K562 (cell line): ENCODE measurements around the gene RGL4. TPM values are rescaled to one million over a fixed set of nuclear protein-coding genes. Genes with fewer than 3 reads are reported as not detected.

Source experiments
- ATAC-seq: fragments of 200-7000 bp; cut with Tn5 transposase; 3 replicates; pipeline ENCODE4 v1.9.1; 2020; ENCODE audit warnings: moderate library complexity
- BruUV-seq: library from RNA; stranded (reverse); fragments of 400-500 nt; replicated peaks from 2 replicates; lab custom pipeline; 2021; lab: Mats Ljungman, UMichigan
- CTCF ChIA-PET: fragments of 300-600 bp; formaldehyde crosslinking; extraction: SDS; loops from one replicate; lab custom pipeline; 2021; ENCODE audit warnings: low intra/inter-chr PET ratio; lab: Yijun Ruan, JAX
- POLR2A ChIA-PET: fragments of 300-600, 350-650 bp; sonication (Branson Sonifier 250); formaldehyde crosslinking; extraction: SDS; loops from one replicate; lab custom pipeline; 2021; ENCODE audit warnings: antibody characterized with exemption, inconsistent platforms; lab: Yijun Ruan, JAX
- DNase-seq, 4 experiments: peaks; one replicate each; pipeline versions ENCODE4 v3.0.0 to v3.0.0-alpha.2; 2011 to 2018; ENCODE audit warnings: low spot score in 3 of 4, mixed read lengths in 3 of 4; ENCODE audit errors: extremely low read depth in 1 of 4
- FAIRE-seq: peaks from 2 replicates; lab custom pipeline; 2011; peaks lifted over from hg19 to GRCh38; lab: Jason Lieb, UNC
- H2AFZ ChIP-seq: 2 replicates; pipeline ENCODE4 v1.6.0; 2011; ENCODE audit warnings: low read depth, low read length, control low read depth, inconsistent platforms
- H3K27ac ChIP-seq: fragments of 200-600 bp; 3 replicates; pipeline ENCODE4 v1.8.0; 2011; ENCODE audit warnings: low read depth, mild to moderate bottlenecking, control low read depth, inconsistent platforms, low read length, moderate library complexity, mixed read lengths; ENCODE audit errors: extremely low read depth
- H3K27me3 ChIP-seq, 2 experiments: fragments of 300-600 bp in 1 of 2; 2 replicates in 1 of 2; 3 replicates in 1 of 2; pipeline versions ENCODE4 v1.6.0 to v1.8.0; 2011; ENCODE audit warnings: inconsistent platforms in 2 of 2, low read length in 2 of 2, mild to moderate bottlenecking in 1 of 2, mixed read lengths in 1 of 2, moderate library complexity in 1 of 2; ENCODE audit not compliant: control insufficient read depth in 2 of 2, insufficient read depth in 2 of 2
- H3K36me3 ChIP-seq: fragments of 300-600 bp; 3 replicates; pipeline ENCODE4 v1.8.0; 2011; ENCODE audit warnings: mild to moderate bottlenecking, low read length, inconsistent platforms; ENCODE audit not compliant: control insufficient read depth, insufficient read depth
- H3K4me1 ChIP-seq, 2 experiments: fragments of 200-600 bp in 1 of 2; replicated peaks in 1 of 2; 2 replicates in 1 of 2; 3 replicates in 1 of 2; pipeline versions ENCODE4 v1.5.1 to v1.8.0; 2011; ENCODE audit warnings: inconsistent platforms in 2 of 2, low read length in 2 of 2, mild to moderate bottlenecking in 1 of 2, mixed read lengths in 1 of 2, moderate library complexity in 1 of 2; ENCODE audit not compliant: control insufficient read depth in 2 of 2, insufficient read depth in 2 of 2
- H3K4me2 ChIP-seq: 2 replicates; pipeline ENCODE4 v1.6.1; 2011; ENCODE audit warnings: low read length, control low read depth, inconsistent platforms, mixed read lengths; ENCODE audit not compliant: insufficient read depth
- H3K4me3 ChIP-seq: fragments of 200-600 bp; sonication (generic), shearing (Covaris generic); 2 replicates; pipeline ENCODE4 v1.5.1; 2016; ENCODE audit warnings: control low read depth, inconsistent platforms
- H3K79me2 ChIP-seq: fragments of 200-600 bp; 3 replicates; pipeline ENCODE4 v1.8.0; 2011; ENCODE audit warnings: low read length, inconsistent platforms; ENCODE audit not compliant: control insufficient read depth, insufficient read depth
- H3K9ac ChIP-seq, 2 experiments: 2 replicates each; pipeline versions ENCODE4 v1.6.0 to v1.6.1; 2011; ENCODE audit warnings: low read depth in 2 of 2, low read length in 2 of 2, control low read depth in 1 of 2, inconsistent platforms in 1 of 2, mild to moderate bottlenecking in 1 of 2, mixed read lengths in 1 of 2; ENCODE audit not compliant: insufficient read depth in 1 of 2
- H3K9me1 ChIP-seq: one replicate; pipeline ENCODE4 v1.6.0; 2011; ENCODE audit warnings: inconsistent platforms, mild to moderate bottlenecking, low read length, moderate library complexity; ENCODE audit not compliant: control insufficient read depth, insufficient read depth
- H3K9me3 ChIP-seq: replicated peaks from 2 replicates; pipeline ENCODE4 v1.5.1; 2011; ENCODE audit warnings: low read depth, low read length, inconsistent platforms; ENCODE audit not compliant: control insufficient read depth, insufficient read depth
- H4K20me1 ChIP-seq: replicated peaks from 2 replicates; pipeline ENCODE4 v1.6.1; 2011; ENCODE audit warnings: low read length, inconsistent platforms, mixed read lengths; ENCODE audit not compliant: control insufficient read depth, insufficient read depth
- BACH1 ChIP-seq: fragments of 200-800 bp; sonication (Bioruptor generic); IDR thresholded peaks from 2 replicates; pipeline ENCODE4 v1.6.1; 2016; ENCODE audit warnings: missing genetic modification characterization, missing compliant biosample characterization
- CBX2 ChIP-seq: fragments of 200-600 bp; sonication (generic); IDR thresholded peaks from one replicate; pipeline ENCODE4 v1.6.1; 2012; ENCODE audit warnings: mild to moderate bottlenecking, low read length, inconsistent platforms; ENCODE audit not compliant: insufficient read depth, poor library complexity, severe bottlenecking
- CTCF ChIP-seq, 3 experiments: IDR thresholded peaks in 2 of 3; conservative IDR thresholded peaks in 1 of 3; 2 replicates each; pipeline ENCODE4 v1.5.1; 2011 to 2012; ENCODE audit warnings: low read length in 3 of 3, mild to moderate bottlenecking in 3 of 3, control low read depth in 2 of 3, improper control_type of control experiment in 1 of 3, inconsistent platforms in 1 of 3, low read depth in 1 of 3, mixed read lengths in 1 of 3, moderate library complexity in 1 of 3; ENCODE audit not compliant: insufficient read depth in 2 of 3
- GATA2 ChIP-seq: sonication (generic); formaldehyde crosslinking; IDR thresholded peaks from 2 replicates; pipeline ENCODE4 v1.4.0; 2020; ENCODE audit warnings: mild to moderate bottlenecking, missing genetic modification reagents
- MBD2 ChIP-seq: sonication (generic); IDR thresholded peaks from 2 replicates; pipeline ENCODE4 v1.6.1; 2016; ENCODE audit warnings: low read depth, borderline replicate concordance
- SAFB ChIP-seq: fragments of 200-400 bp; formaldehyde crosslinking; IDR thresholded peaks from 2 replicates; pipeline ENCODE4 v1.6.1; 2017; ENCODE audit warnings: low read depth, low read length, borderline replicate concordance
- TCF15 ChIP-seq: fragments of 250-450 bp; sonication (Bioruptor Pico); IDR thresholded peaks from 2 replicates; pipeline ENCODE4 v1.8.0; 2022; ENCODE audit warnings: moderate library complexity, mild to moderate bottlenecking, inconsistent platforms
- ZNF217 ChIP-seq: sonication (generic); formaldehyde crosslinking; IDR thresholded peaks from 2 replicates; pipeline ENCODE4 v1.8.0; 2022; ENCODE audit warnings: mild to moderate bottlenecking, missing genetic modification reagents
- WGBS: fragments of 100-300 bp; shearing (Covaris generic); methylation state at CpG from one replicate; pipeline ENCODE4 v1.1.6; 2016; ENCODE audit warnings: low coverage, mixed read lengths; ENCODE audit not compliant: insufficient coverage; ENCODE audit errors: missing lambda C conversion rate; 5-methylcytosine and 5-hydroxymethylcytosine counted together
- in situ Hi-C: fragments of 300-500 bp; cut with MboI; formaldehyde crosslinking; loops from 4 replicates; pipeline ENCODE4 v1.15.0; 2018; ENCODE audit warnings: inconsistent platforms, mixed read lengths
- intact Hi-C: fragments of 100-400 bp; cut with micrococcal nuclease; formaldehyde crosslinking; loops from 2 replicates; pipeline ENCODE4 v1.14.2; 2022
- polyA plus RNA-seq, 8 experiments: library from polyadenylated mRNA; depleted of rRNA in 4 of 8; stranded (reverse) in 5 of 8; unstranded in 3 of 8; fragments of >200 nt; fragmentation: Nextera tagmentation in 2 of 8; fragmentation: Illumina TruSeq in 1 of 8; extraction: Ambion mirVana in 2 of 8; extraction: Trizol in 1 of 8; gene quantifications; 2 replicates each; pipeline versions ENCODE4 v1.2.1 to v1.2.3, GENCODE V29; 2011 to 2014; ENCODE audit warnings: inconsistent platforms in 1 of 8, missing spikeins in 1 of 8
- total RNA-seq, 7 experiments: library from RNA; depleted of rRNA in 6 of 7; stranded (reverse); fragments of >200 nt in 6 of 7; fragmentation: Illumina TruSeq in 2 of 7; extraction: Trizol in 2 of 7; gene quantifications; 2 replicates each; pipeline versions ENCODE4 v1.2.1 to v1.2.3, GENCODE V29; 2011 to 2021; ENCODE audit warnings: low replicate concordance in 1 of 7

RGL4 gene
- total and polyA plus RNA-seq, 9 of the 15 experiments (the other 6 are each of a cell fraction or from before 2014, with no cell fraction given): not detected

DNA sequence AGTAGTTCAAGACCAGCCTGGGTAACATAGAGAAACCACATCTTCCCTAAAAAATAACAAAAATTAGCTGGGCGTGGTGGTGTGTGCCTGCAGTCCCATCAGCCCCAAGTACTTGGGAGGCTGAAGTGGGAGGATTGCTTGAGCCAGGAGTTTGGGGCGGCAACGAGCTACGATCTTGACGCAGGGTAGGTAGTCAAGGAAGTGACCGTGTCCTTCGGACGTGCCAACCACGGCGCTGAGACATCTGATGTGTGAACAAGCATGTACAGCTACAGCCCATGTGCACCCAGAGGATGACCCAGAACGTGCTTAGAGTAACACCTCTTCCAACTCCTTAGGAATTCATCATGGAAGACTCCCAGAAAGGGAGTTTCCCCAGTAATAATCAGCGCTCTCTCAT, 21.4 kb downstream of the RGL4 start:
- peaks cover 19% of the 10 kb centered on the region for H3K79me2 ChIP-seq
- H3K9me1 ChIP-seq: no peaks in the 10 kb centered on the region
- no peak overlapping the region for H3K4me2 ChIP-seq
- POLR2A ChIA-PET: no interaction called here
- CTCF ChIA-PET: interaction anchor here (0.6 kb wide), 1 partner anchor 354 kb away, joined by 3 read pairs; no protein-coding TSS in a partner anchor
- no peaks in the 10 kb centered on the region for H3K27me3 ChIP-seq
- intact Hi-C loops (no loop called here), in situ Hi-C loops (no loop called here)
- no peaks in the 10 kb centered on the region for H3K9me3 ChIP-seq
- no peak overlapping the region for H3K9ac ChIP-seq
- DNase-seq (no peak), FAIRE-seq (no peak), ATAC-seq (no peak)
- no peak overlapping the region for H3K27ac ChIP-seq
- peaks cover 3 to 20% of the 10 kb centered on the region in 2 experiments; a peak in 4 of 5 replicates for H3K4me1 ChIP-seq
- TF ChIP-seq GATA2 (no peak), CTCF (IDR thresholded peaks at IDR 0.05 in 2 of 3, conservative IDR thresholded peaks at IDR 0.05 in 1 of 3; ENCODE audit: insufficient read depth in 2 of 3, low read depth in 1 of 3, low read length in 3 of 3) (no peak), ZNF217 (no peak), CBX2 (no peak), TCF15 (no peak), MBD2 (no peak), BACH1 (tag) (no peak), SAFB (no peak)
- H2AFZ ChIP-seq: no peak overlapping the region
- no peaks in the 10 kb centered on the region for H4K20me1 ChIP-seq
- H3K4me3 ChIP-seq: no peak overlapping the region
- no TSS peak for BruUV-seq
- peaks cover 70% of the 10 kb centered on the region; the same call in 1 of the 3 replicates for H3K36me3 ChIP-seq
- 89% methylated on average over 9 of the region's 12 CpGs for WGBS
